Activated T-helper 1 cell treated with anti-CD3 and anti-CD28 coated beads, Interleukin-12 subunit alpha, Interleukin-12 subunit beta, Interleukin-2, Interleukin-4 antibody, amounts not matched to agents 30 ng/mL and 10 ng/mL and 1 ng/mL, durations not matched to agents 14 hours and 24 hours and 36 hours (primary cell): ENCODE measurements around the gene AVL9. TPM values are rescaled to one million over a fixed set of nuclear protein-coding genes. Genes with fewer than 3 reads are reported as not detected.

ENCODE experiments used
- DNase-seq: peaks from one replicate; pipeline ENCODE4 v3.0.0; 2021; ENCODE audit warnings: low spot score
- H3K27ac Mint-ChIP-seq: one replicate; pipeline ENCODE4 v1.8.0; 2021; ENCODE audit warnings: mild to moderate bottlenecking, mixed read lengths
- H3K27me3 Mint-ChIP-seq: one replicate; pipeline ENCODE4 v1.8.0; 2022; ENCODE audit warnings: mild to moderate bottlenecking, moderate library complexity, mixed read lengths; ENCODE audit not compliant: insufficient read depth
- H3K36me3 Mint-ChIP-seq: one replicate; pipeline ENCODE4 v1.8.0; 2021; ENCODE audit warnings: low read depth, mixed read lengths
- H3K4me1 Mint-ChIP-seq: one replicate; pipeline ENCODE4 v1.8.0; 2021; ENCODE audit warnings: low read depth, mixed read lengths
- H3K4me3 Mint-ChIP-seq: one replicate; pipeline ENCODE4 v1.8.0; 2021; ENCODE audit warnings: mild to moderate bottlenecking, moderate library complexity, mixed read lengths
- H3K9me3 Mint-ChIP-seq: one replicate; pipeline ENCODE4 v1.8.0; 2021; ENCODE audit warnings: mixed read lengths
- intact Hi-C: fragments of 100-400 bp; cut with micrococcal nuclease; formaldehyde crosslinking; loops from one replicate; pipeline ENCODE4 v1.15.1; 2024
- total RNA-seq: library from RNA; stranded (reverse); gene quantifications from 2 replicates; pipeline ENCODE4 v1.2.3, GENCODE V29; 2022

AVL9 gene
- total RNA-seq, 1 donor from 2014 or later: 50.6 TPM

DNA sequence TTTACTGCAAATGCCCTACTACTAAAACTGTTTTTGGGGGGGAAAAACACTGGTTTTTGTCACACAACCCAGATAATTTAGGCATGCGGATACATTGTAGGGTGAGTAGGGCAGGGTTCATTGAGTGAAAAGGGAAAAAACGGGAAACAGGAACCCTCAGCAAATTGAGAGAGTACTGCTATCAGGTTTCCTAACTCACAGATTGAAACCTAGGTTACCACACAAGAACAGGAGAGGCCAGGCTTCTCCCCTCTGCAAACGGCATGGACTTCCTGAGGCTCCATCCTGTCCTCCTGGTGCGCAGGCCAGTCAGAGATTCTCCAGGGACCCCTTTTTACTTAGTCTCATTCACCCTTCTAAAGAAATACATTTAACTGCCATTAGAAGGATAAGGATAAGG is 30.6 kb downstream of the AVL9 start:
- no peak overlapping the region for H3K27ac Mint-ChIP-seq
- H3K4me3 Mint-ChIP-seq: no peak overlapping the region
- no peak for DNase-seq
- peaks cover 17% of the 10 kb centered on the region for H3K9me3 Mint-ChIP-seq
- H3K4me1 Mint-ChIP-seq: peaks cover 9% of the 10 kb centered on the region
- H3K27me3 Mint-ChIP-seq: no peaks in the 10 kb centered on the region
- intact Hi-C loops: no loop called here
- peaks cover 17% of the 10 kb centered on the region for H3K36me3 Mint-ChIP-seq

DNA sequence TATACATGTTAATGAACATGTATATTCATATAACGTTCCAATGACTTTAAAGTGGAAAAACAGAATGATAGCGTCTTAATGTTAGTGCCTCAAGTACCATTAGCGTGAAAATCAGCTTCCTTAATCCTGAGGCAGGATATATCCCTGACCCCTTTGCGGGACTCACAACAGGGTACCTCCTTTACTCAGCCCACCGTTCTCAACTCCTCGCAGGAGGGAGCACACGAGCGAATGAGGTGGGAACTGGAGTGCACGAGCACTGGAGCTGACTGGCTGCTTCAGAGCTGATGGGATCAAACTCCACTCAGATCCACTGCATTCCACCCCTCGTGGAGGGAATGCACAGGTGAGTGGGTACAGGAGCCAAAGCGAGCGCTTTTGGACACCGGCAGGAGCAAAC is 36.1 kb downstream of the AVL9 start:
- intact Hi-C loops: no loop called here
- H3K36me3 Mint-ChIP-seq: peaks cover 5% of the 10 kb centered on the region
- H3K9me3 Mint-ChIP-seq: no peaks in the 10 kb centered on the region
- no peaks in the 10 kb centered on the region for H3K27me3 Mint-ChIP-seq
- no peak overlapping the region for H3K27ac Mint-ChIP-seq
- no peak for DNase-seq
- peaks cover 9% of the 10 kb centered on the region for H3K4me1 Mint-ChIP-seq
- H3K4me3 Mint-ChIP-seq: no peak overlapping the region

DNA sequence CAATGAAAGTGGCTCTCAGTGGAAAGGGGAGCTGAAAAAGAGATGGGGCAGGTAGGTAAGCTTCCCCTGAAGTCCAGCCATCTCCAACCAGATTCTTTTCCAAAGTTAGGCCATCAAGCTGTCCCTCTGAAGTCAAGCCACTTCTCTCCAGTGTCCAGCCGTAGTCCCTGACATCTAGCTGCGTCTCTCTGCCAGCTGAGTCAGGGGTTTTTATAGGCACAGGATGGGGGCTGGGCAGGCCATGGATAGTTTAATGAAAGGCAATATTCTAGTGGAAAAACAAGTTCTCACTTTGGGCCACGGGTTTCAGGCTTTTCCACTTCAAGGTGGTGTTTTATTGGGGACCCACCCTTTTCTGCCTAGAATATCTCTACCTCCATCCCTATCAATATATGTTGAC is 36.8 kb downstream of the AVL9 start:
- no peak for DNase-seq
- no peaks in the 10 kb centered on the region for H3K27me3 Mint-ChIP-seq
- H3K4me3 Mint-ChIP-seq: no peak overlapping the region
- H3K27ac Mint-ChIP-seq: no peak overlapping the region
- peaks cover 9% of the 10 kb centered on the region for H3K4me1 Mint-ChIP-seq
- no peaks in the 10 kb centered on the region for H3K9me3 Mint-ChIP-seq
- H3K36me3 Mint-ChIP-seq: peaks cover 7% of the 10 kb centered on the region
- intact Hi-C loops: no loop called here

DNA sequence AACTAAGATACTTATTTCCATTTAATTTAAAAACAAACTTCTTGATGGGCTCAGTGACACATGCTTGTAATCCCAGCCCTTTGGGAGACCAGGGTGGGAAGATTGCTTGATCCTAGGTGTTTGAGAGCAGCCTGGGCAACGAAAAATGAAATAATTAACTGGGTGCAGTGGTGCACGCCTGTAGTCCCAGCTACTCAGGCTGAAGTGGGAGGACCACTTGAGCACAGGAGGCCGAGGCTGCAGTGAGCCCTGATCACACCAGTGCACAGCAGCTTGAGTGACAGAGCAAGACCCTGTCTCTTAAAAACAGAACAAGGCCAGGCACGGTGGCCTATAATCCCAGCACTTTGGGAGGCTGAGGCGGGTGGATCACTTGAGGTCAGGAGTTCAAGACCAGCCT is 37.4 kb downstream of the AVL9 start:
- Mint-ChIP-seq H3K27ac (no peak overlapping the region), H3K4me1 (peaks cover 5% of the 10 kb centered on the region), H3K27me3 (no peaks in the 10 kb centered on the region), H3K9me3 (no peaks in the 10 kb centered on the region), H3K36me3 (peaks cover 7% of the 10 kb centered on the region), H3K4me3 (no peak overlapping the region)
- intact Hi-C loops: no loop called here
- no peak for DNase-seq

DNA sequence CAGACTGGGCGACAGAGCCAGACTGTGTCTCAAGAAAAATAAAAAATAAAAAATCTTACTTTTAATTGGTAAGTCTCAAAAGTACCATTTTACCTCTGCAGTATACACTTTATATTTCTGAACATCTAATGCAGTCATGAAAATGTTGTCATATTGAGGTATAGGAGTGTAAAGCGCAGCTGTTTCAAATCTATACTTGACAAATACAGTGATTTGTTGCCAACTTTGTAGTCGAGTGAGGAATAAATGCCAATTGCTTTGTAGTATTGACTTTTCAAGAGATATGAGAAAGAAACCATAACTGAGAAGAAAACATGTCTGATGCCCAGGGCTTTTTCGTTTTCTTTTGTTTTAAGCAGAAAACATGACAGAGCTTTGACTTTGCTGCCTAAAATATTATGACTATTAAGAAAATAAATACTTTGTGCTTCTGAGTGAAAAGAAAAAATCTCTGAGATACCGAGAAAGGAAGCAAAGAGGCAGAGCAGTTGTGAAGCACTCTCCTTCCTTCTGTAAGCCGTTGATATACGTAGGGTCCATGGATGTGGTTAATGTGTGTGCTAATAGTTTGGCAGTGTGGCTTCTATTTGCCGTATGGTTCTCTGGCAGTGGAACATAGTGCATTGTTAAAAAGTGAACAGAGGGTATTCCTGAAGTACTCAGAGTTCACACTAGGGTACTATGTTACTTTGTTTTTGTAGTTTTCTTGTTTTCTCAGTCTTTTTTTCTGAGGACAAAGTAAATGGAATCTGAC is 38.2 kb downstream of the AVL9 start:
- no peak overlapping the region for H3K27ac Mint-ChIP-seq
- no peaks in the 10 kb centered on the region for H3K4me1 Mint-ChIP-seq
- peaks cover 7% of the 10 kb centered on the region for H3K36me3 Mint-ChIP-seq
- H3K4me3 Mint-ChIP-seq: no peak overlapping the region
- DNase-seq: no peak
- H3K9me3 Mint-ChIP-seq: no peaks in the 10 kb centered on the region
- H3K27me3 Mint-ChIP-seq: no peaks in the 10 kb centered on the region
- intact Hi-C loops: no loop called here

DNA sequence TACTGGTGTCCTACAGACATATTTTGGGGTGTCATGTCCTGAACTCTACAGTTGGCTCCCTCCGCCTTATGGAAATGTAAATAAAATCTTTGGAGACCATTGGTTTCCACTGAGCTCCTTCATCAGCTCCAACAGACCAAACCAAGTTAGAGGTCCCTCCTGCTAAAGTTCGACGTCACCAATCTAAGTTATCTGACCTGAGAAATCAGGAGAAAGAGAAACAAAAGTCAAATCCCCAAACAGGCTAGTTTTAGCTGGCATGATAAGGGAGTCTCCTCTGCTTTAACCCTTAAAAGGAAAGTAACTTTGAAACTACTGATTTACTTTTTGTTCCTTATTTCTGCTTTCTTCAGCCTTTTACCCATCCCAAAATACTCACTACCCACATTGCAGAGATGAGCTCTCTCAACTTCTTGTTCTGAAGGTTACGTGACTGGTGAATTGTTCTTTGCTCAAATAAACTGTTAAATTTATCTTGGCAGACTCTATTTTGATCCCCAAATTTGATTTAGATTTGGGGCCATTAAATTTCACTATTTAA is 39.9 kb downstream of the AVL9 start:
- no peaks in the 10 kb centered on the region for H3K27me3 Mint-ChIP-seq
- H3K9me3 Mint-ChIP-seq: no peaks in the 10 kb centered on the region
- intact Hi-C loops: no loop called here
- H3K4me3 Mint-ChIP-seq: no peak overlapping the region
- no peak for DNase-seq
- H3K4me1 Mint-ChIP-seq: peaks cover 4% of the 10 kb centered on the region
- H3K27ac Mint-ChIP-seq: no peak overlapping the region
- peaks cover 7% of the 10 kb centered on the region for H3K36me3 Mint-ChIP-seq

DNA sequence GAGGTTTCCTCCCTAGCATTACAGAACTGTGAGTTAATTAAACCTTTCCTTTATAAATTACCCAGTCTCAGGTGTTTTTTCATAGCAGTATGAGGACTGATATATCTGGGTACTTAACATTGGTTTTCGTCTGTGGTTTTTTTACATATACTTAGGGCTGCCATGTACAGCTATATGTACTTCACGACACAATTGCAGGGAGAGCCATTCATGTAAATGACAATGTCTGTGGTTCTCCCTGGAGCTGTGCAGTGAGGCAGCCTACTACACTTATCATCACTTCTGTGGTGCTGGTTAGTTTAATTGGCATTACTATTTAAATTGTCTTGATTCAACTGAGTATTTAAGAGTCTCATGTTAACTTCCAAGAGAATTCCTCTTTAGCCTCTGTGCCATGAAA is 40.7 kb downstream of the AVL9 start:
- no peaks in the 10 kb centered on the region for H3K9me3 Mint-ChIP-seq
- H3K27ac Mint-ChIP-seq: no peak overlapping the region
- peaks cover 7% of the 10 kb centered on the region for H3K36me3 Mint-ChIP-seq
- intact Hi-C loops: no loop called here
- peaks cover 4% of the 10 kb centered on the region for H3K4me1 Mint-ChIP-seq
- no peak overlapping the region for H3K4me3 Mint-ChIP-seq
- no peaks in the 10 kb centered on the region for H3K27me3 Mint-ChIP-seq
- no peak for DNase-seq

DNA sequence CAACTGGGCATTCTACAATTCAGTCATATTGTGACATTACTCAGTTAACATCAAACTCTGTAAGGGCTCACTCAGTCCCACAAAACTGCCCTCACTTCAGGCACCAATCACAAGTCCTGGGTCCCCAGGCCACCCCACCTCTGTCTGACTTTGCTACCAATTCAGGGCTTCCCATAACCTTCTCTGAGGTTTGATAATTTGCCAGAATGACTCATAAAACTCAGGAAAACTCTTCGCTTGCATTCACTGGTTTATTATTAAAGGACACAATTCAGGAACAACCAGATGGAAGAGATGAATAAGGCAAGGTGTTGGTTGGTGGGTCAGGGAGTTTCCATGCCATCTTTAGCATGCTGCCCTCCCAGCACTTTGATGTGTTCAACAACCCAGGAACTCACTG is 41.3 kb downstream of the AVL9 start:
- H3K36me3 Mint-ChIP-seq: peaks cover 7% of the 10 kb centered on the region

DNA sequence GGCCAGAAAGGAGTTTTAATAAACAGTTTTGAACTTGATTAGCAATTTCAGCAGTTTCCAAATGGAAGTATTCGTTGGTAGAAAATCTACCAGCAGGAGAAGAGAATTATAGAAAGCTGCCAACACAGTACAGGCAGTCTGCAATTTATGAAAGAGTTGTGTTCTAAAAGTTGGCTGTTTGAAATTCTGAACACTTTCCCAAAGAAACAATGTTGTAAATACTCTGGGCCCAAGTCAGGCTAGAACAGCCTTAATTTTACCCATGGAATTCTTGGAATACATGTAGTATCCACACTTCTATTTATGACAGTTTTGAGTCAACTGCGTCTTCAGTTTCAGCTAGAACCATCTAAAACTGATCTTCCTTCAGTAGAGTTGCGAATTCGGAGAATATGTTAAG is 42.5 kb downstream of the AVL9 start:
- Mint-ChIP-seq H3K4me1 (peaks cover 4% of the 10 kb centered on the region), H3K9me3 (no peaks in the 10 kb centered on the region), H3K27me3 (no peaks in the 10 kb centered on the region), H3K27ac (no peak overlapping the region), H3K36me3 (peaks cover 7% of the 10 kb centered on the region), H3K4me3 (no peak overlapping the region)
- no peak for DNase-seq
- intact Hi-C loops: no loop called here

More for the DNA sequence above, 41.3 kb downstream of the AVL9 start:
- intact Hi-C loops: no loop called here
- Mint-ChIP-seq H3K9me3 (no peaks in the 10 kb centered on the region), H3K4me1 (peaks cover 4% of the 10 kb centered on the region), H3K27ac (no peak overlapping the region), H3K27me3 (no peaks in the 10 kb centered on the region), H3K4me3 (no peak overlapping the region)
- no peak for DNase-seq

DNA sequence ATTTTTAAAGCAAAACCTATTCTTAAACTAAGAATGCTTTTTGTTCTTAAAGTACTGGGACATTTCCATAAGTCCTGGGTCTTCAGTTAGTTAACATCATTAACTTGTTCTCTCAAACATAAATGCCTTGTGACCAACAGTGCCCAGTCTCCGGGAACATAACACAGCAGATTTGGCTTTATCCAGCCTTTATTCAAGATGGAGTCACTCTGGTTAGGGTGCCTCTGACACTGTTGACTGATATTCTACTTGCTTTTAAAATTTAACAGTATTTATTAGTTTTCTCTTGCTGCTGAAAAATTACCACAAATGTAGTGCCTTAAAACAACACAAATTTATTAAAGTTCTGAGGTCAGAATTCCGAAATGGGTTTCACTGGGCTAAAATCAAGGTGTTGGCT is 44.1 kb downstream of the AVL9 start:
- Mint-ChIP-seq H3K27ac (no peak overlapping the region), H3K36me3 (peaks cover 10% of the 10 kb centered on the region), H3K4me1 (peaks cover 4% of the 10 kb centered on the region), H3K9me3 (no peaks in the 10 kb centered on the region), H3K27me3 (no peaks in the 10 kb centered on the region), H3K4me3 (no peak overlapping the region)
- DNase-seq: no peak
- intact Hi-C loops: no loop called here

DNA sequence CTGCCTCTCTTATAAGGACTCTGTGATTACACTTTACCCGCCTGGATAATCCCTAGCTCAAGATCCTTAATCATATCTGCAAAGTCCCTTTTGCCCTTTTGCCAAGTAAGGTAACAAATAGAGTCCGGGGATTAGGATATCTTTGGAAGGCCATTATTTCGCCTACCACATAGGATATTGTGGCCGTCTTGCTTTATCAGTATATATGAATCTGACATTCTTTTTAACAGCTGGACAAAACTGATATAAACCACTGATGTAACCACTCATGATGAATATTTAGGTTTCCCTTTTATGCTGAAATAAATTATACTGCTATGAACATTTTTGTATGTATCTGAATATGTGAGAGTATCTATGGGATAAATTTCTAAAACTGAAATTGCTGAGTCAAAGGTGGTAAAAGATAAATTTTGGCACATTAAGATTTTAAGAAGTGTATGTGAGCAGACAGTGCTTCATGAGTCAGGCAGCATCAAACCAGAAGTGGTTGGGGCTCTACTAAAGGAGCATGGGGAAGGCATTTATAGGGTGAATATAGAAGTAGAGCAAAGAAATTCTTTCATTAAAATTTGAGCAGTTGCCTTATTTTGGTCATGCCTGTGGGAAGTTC is 44.7 kb downstream of the AVL9 start:
- intact Hi-C loops: no loop called here
- H3K36me3 Mint-ChIP-seq: peaks cover 10% of the 10 kb centered on the region

DNA sequence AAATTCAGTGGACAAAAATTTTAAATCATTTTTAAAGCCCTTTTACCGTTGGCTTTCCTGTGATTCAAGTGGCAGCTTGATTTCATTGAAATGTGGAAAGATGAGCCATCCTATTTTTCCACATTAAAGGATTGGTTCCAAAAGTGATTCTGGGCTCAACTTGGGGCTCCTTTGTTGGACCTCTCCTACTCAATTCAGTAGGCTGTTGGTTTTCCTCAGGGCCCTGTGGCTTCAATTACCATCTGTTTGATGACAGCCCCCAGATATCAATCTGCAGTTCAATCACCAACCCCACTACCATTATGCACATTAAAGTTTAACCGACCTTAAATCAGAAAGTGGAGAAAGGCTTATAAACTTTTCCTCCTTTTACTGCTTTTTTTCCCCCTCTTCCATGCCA is 47.3 kb downstream of the AVL9 start:
- Mint-ChIP-seq H3K36me3 (peaks cover 12% of the 10 kb centered on the region), H3K9me3 (no peaks in the 10 kb centered on the region), H3K4me3 (no peak overlapping the region), H3K4me1 (peaks cover 4% of the 10 kb centered on the region), H3K27ac (no peak overlapping the region), H3K27me3 (no peaks in the 10 kb centered on the region)
- no peak for DNase-seq
- intact Hi-C loops: no loop called here

More for the DNA sequence above, 44.7 kb downstream of the AVL9 start:
- Mint-ChIP-seq H3K27me3 (no peaks in the 10 kb centered on the region), H3K4me1 (peaks cover 4% of the 10 kb centered on the region), H3K9me3 (no peaks in the 10 kb centered on the region), H3K27ac (no peak overlapping the region), H3K4me3 (no peak overlapping the region)
- DNase-seq: no peak

DNA sequence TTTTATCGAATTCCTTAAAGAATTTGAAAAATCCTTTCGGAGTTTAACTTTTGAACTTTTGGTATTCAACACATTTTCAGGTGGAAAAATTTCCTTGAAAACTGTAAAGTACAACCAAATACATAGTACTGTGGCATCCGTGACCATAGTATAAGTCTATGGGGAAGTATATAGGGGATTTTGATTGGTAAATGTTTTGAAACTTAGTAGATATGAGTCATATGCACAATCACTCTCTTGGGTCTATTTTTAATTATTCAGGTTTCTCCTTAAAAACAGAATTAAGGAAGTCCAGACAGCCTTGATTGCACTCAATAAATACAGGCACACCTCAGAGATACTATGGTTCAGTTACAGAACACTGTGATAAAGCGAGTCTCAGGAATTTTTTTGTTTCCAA is 64.2 kb downstream of the AVL9 start:
- H3K36me3 Mint-ChIP-seq: peaks cover 30% of the 10 kb centered on the region
- H3K27ac Mint-ChIP-seq: no peak overlapping the region
- intact Hi-C loops: no loop called here
- no peak overlapping the region for H3K4me3 Mint-ChIP-seq
- H3K9me3 Mint-ChIP-seq: no peaks in the 10 kb centered on the region
- H3K4me1 Mint-ChIP-seq: peaks cover 18% of the 10 kb centered on the region
- no peaks in the 10 kb centered on the region for H3K27me3 Mint-ChIP-seq
- DNase-seq: no peak
